Measurements from ENCODE around the gene GOSR1. TPM values are rescaled to one million over a fixed set of nuclear protein-coding genes. Genes with fewer than 3 reads are reported as not detected.
"Not testable (repeated sequence)": the region's sequence is repeated elsewhere in the genome, so short reads cannot be mapped to it uniquely, and the experiment has no call there.

The GOSR1 gene
- total RNA-seq, 1 donor, result 15.9 TPM

GRCh38 chr17:30541802-30542201 is 64.6 kb downstream of the GOSR1 start:
- no peak for DNase-seq (ENCODE audit: low read depth in 2 of 3, low spot score in 2 of 3)

GRCh38 chr17:30543456-30543855 is 66.2 kb downstream of the GOSR1 start:
- no peak for DNase-seq (ENCODE audit: low read depth in 2 of 3, low spot score in 2 of 3)

- DNase-seq (ENCODE audit: low read depth in 2 of 3, low spot score in 2 of 3), result peak in 1 of 3 donors; percentile 37
Measured at GRCh38 chr17:30545024-30545423, 67.8 kb downstream of the GOSR1 start.

GRCh38 chr17:30547778-30548573 is 70.8 kb downstream of the GOSR1 start:
- DNase-seq (ENCODE audit: low read depth in 2 of 3, low spot score in 2 of 3), result no peak

GRCh38 chr17:30549181-30549580 is 72.0 kb downstream of the GOSR1 start:
- DNase-seq (ENCODE audit: low read depth in 2 of 3, low spot score in 2 of 3), result not testable (repeated sequence)

- no peak for DNase-seq (ENCODE audit: low read depth in 2 of 3, low spot score in 2 of 3)
Measured at GRCh38 chr17:30549864-30550511, 72.8 kb downstream of the GOSR1 start.

GRCh38 chr17:30550512-30551273 is 73.5 kb downstream of the GOSR1 start:
- DNase-seq (ENCODE audit: low read depth in 2 of 3, low spot score in 2 of 3), result peak in 2 of 3 donors; percentile 12 to 31

- DNase-seq (ENCODE audit: low read depth in 2 of 3, low spot score in 2 of 3), result not testable (repeated sequence)
Measured at GRCh38 chr17:30551274-30551995, 74.2 kb downstream of the GOSR1 start.

GRCh38 chr17:30551996-30552339 is 74.8 kb downstream of the GOSR1 start:
- no peak for DNase-seq (ENCODE audit: low read depth in 2 of 3, low spot score in 2 of 3)

GRCh38 chr17:30552994-30553566 is 75.9 kb downstream of the GOSR1 start:
- no peak for DNase-seq (ENCODE audit: low read depth in 2 of 3, low spot score in 2 of 3)

GRCh38 chr17:30553823-30554440 is 76.7 kb downstream of the GOSR1 start:
- DNase-seq (ENCODE audit: low read depth in 2 of 3, low spot score in 2 of 3), result not testable (repeated sequence)

- peak in 2 of 3 donors; percentile 14 to 31 for DNase-seq (ENCODE audit: low read depth in 2 of 3, low spot score in 2 of 3)
Measured at GRCh38 chr17:30554839-30555751, 77.9 kb downstream of the GOSR1 start.

GRCh38 chr17:30555942-30556341 is 78.7 kb downstream of the GOSR1 start:
- no peak for DNase-seq (ENCODE audit: low read depth in 2 of 3, low spot score in 2 of 3)

- DNase-seq (ENCODE audit: low read depth in 2 of 3, low spot score in 2 of 3), result no peak
Measured at GRCh38 chr17:30556374-30557332, 79.4 kb downstream of the GOSR1 start.

GRCh38 chr17:30557916-30558685 is 80.9 kb downstream of the GOSR1 start:
- DNase-seq (ENCODE audit: low read depth in 2 of 3, low spot score in 2 of 3), result no peak

- no peak for DNase-seq (ENCODE audit: low read depth in 2 of 3, low spot score in 2 of 3)
Measured at GRCh38 chr17:30558686-30559545, 81.7 kb downstream of the GOSR1 start.

All from hematopoietic multipotent progenitor cell (in vitro differentiated cells).